SK-N-SH (cell line): ENCODE data around the gene CHST9. TPM values are rescaled to one million over a fixed set of nuclear protein-coding genes. Genes with fewer than 3 reads are reported as not detected.

Experiments
- CTCF ChIA-PET: fragments of 300-600, 350-600 bp; formaldehyde crosslinking; extraction: SDS; loops from one replicate; lab custom pipeline; 2021; lab: Yijun Ruan, JAX
- POLR2A ChIA-PET: fragments of 350-600 bp; sonication (Branson Sonifier 250); formaldehyde crosslinking; extraction: SDS; loops from one replicate; lab custom pipeline; 2020; ENCODE audit warnings: antibody characterized with exemption, inconsistent platforms; lab: Yijun Ruan, JAX
- DNase-seq: peaks from one replicate; pipeline ENCODE4 v3.0.0; 2012
- H2AFZ ChIP-seq: fragments of 200-600 bp; sonication (generic); 2 replicates; pipeline ENCODE4 v1.8.1; 2016; ENCODE audit warnings: antibody characterized with exemption, mild to moderate bottlenecking, low read depth
- H3F3A ChIP-seq: fragments of 200-600 bp; sonication (generic); replicated peaks from 2 replicates; pipeline ENCODE3; 2016; ENCODE audit warnings: antibody characterized with exemption, mild to moderate bottlenecking; ENCODE audit not compliant: insufficient read depth
- H3K27ac ChIP-seq, 2 experiments: fragments of 200-500 bp in 1 of 2; fragments of 200-600 bp in 1 of 2; sonication (Bioruptor generic) in 1 of 2; sonication (generic), shearing (Covaris generic) in 1 of 2; 2 replicates each; pipeline versions ENCODE4 v1.5.1 to v1.6.1; 2014 to 2016; ENCODE audit warnings: low read depth in 2 of 2, inconsistent platforms in 1 of 2, low read length in 1 of 2, mild to moderate bottlenecking in 1 of 2, mixed read lengths in 1 of 2
- H3K27me3 ChIP-seq: fragments of 200-600 bp; sonication (generic), shearing (Covaris generic); 2 replicates; pipeline ENCODE4 v1.6.1; 2016; ENCODE audit warnings: mixed run types; ENCODE audit not compliant: insufficient read depth
- H3K36me3 ChIP-seq, 2 experiments: fragments of 200-500 bp in 1 of 2; fragments of 200-600 bp in 1 of 2; sonication (Bioruptor generic) in 1 of 2; sonication (generic) in 1 of 2; replicated peaks in 1 of 2; 2 replicates each; pipeline versions ENCODE3 to v1.5.1; 2014 to 2016; ENCODE audit warnings: low read length in 1 of 2, mild to moderate bottlenecking in 1 of 2; ENCODE audit not compliant: insufficient read depth in 2 of 2, control insufficient read depth in 1 of 2
- H3K4me1 ChIP-seq, 2 experiments: fragments of 200-500 bp in 1 of 2; fragments of 200-600 bp in 1 of 2; sonication (Bioruptor generic) in 1 of 2; sonication (generic), shearing (Covaris generic) in 1 of 2; 2 replicates each; pipeline versions ENCODE4 v1.5.1 to v1.6.1; 2014 to 2016; ENCODE audit warnings: low read depth in 1 of 2, low read length in 1 of 2, mixed run types in 1 of 2; ENCODE audit not compliant: insufficient read depth in 2 of 2, control insufficient read depth in 1 of 2
- H3K4me2 ChIP-seq: fragments of 200-600 bp; sonication (generic), shearing (Covaris generic); 2 replicates; pipeline ENCODE4 v1.6.1; 2017; ENCODE audit warnings: mixed run types
- H3K4me3 ChIP-seq, 2 experiments: fragments of 200-500 bp in 1 of 2; fragments of 200-600 bp in 1 of 2; sonication (Bioruptor generic) in 1 of 2; sonication (generic), shearing (Covaris generic) in 1 of 2; 2 replicates each; pipeline versions ENCODE4 v1.5.1 to v1.8.1; 2014 to 2016; ENCODE audit warnings: low read depth in 2 of 2, inconsistent platforms in 1 of 2, low read length in 1 of 2, mild to moderate bottlenecking in 1 of 2, mixed read lengths in 1 of 2, moderate library complexity in 1 of 2
- H3K79me2 ChIP-seq: fragments of 200-600 bp; sonication (generic); 2 replicates; pipeline ENCODE4 v1.8.1; 2017; ENCODE audit warnings: mild to moderate bottlenecking; ENCODE audit not compliant: insufficient read depth
- H3K9ac ChIP-seq: fragments of 200-600 bp; sonication (generic); 2 replicates; pipeline ENCODE4 v1.6.1; 2017; ENCODE audit warnings: mixed run types
- H3K9me2 ChIP-seq: fragments of 200-600 bp; sonication (generic); 2 replicates; pipeline ENCODE4 v1.6.1; 2017; ENCODE audit warnings: mixed run types
- H3K9me3 ChIP-seq: fragments of 200-600 bp; sonication (generic); 2 replicates; pipeline ENCODE4 v1.6.1; 2017; ENCODE audit warnings: mixed run types, mild to moderate bottlenecking, moderate library complexity
- H4K20me1 ChIP-seq: fragments of 200-600 bp; sonication (generic); 2 replicates; pipeline ENCODE4 v1.6.1; 2017; ENCODE audit warnings: mild to moderate bottlenecking, mixed run types; ENCODE audit not compliant: insufficient read depth
- CTCF ChIP-seq: fragments of 200-600 bp; sonication (generic); IDR thresholded peaks from 2 replicates; pipeline ENCODE4 v1.6.1; 2017; ENCODE audit warnings: antibody characterized with exemption, mild to moderate bottlenecking, moderate library complexity
- ELF1 ChIP-seq: IDR thresholded peaks from 2 replicates; pipeline ENCODE4 v1.4.0; 2012
- EP300 ChIP-seq, 2 experiments: IDR thresholded peaks; 2 replicates each; pipeline versions ENCODE4 v1.4.0 to v1.6.1; 2012; ENCODE audit warnings: borderline replicate concordance in 1 of 2, low read depth in 1 of 2, low read length in 1 of 2
- EZH2phosphoT487 ChIP-seq: fragments of 200-600 bp; sonication (generic); IDR thresholded peaks from 2 replicates; pipeline ENCODE4 v1.6.1; 2017; ENCODE audit warnings: low read depth, mixed run types, mild to moderate bottlenecking, antibody characterized with exemption, moderate library complexity, borderline replicate concordance
- FOSL2 ChIP-seq: IDR thresholded peaks from 2 replicates; pipeline ENCODE4 v1.4.0; 2012; ENCODE audit warnings: low read depth, mild to moderate bottlenecking, moderate library complexity, borderline replicate concordance
- FOXJ3 ChIP-seq: sonication (generic); formaldehyde crosslinking; IDR thresholded peaks from 2 replicates; pipeline ENCODE4 v1.5.1; 2020; ENCODE audit warnings: mild to moderate bottlenecking, missing genetic modification reagents
- FOXM1 ChIP-seq: IDR thresholded peaks from 2 replicates; pipeline ENCODE4 v1.4.0; 2012; ENCODE audit warnings: low read depth, mild to moderate bottlenecking
- GATA2 ChIP-seq: sonication (generic); formaldehyde crosslinking; IDR thresholded peaks from 2 replicates; pipeline ENCODE4 v1.5.0; 2020; ENCODE audit warnings: mild to moderate bottlenecking, missing genetic modification reagents
- JUND ChIP-seq: IDR thresholded peaks from 2 replicates; pipeline ENCODE4 v1.4.0; 2012
- MEF2A ChIP-seq: IDR thresholded peaks from 2 replicates; pipeline ENCODE4 v1.4.0; 2012; ENCODE audit warnings: low read depth, borderline replicate concordance
- MXI1 ChIP-seq: IDR thresholded peaks from 2 replicates; pipeline ENCODE4 v1.6.1; 2012; ENCODE audit warnings: mild to moderate bottlenecking, low read depth, low read length, improper control_type of control experiment
- NFIC ChIP-seq: IDR thresholded peaks from 2 replicates; pipeline ENCODE4 v1.4.0; 2012; ENCODE audit warnings: borderline replicate concordance
- NRF1 ChIP-seq: IDR thresholded peaks from 2 replicates; pipeline ENCODE4 v1.6.1; 2012; ENCODE audit warnings: low read depth, mild to moderate bottlenecking, low read length
- RAD21 ChIP-seq: IDR thresholded peaks from 2 replicates; pipeline ENCODE4 v1.6.1; 2012; ENCODE audit warnings: mild to moderate bottlenecking, low read length
- RFX5 ChIP-seq: IDR thresholded peaks from 2 replicates; pipeline ENCODE4 v1.6.1; 2012; ENCODE audit warnings: mild to moderate bottlenecking, improper control_type of control experiment, low read length
- RXRA ChIP-seq: IDR thresholded peaks from 2 replicates; pipeline ENCODE4 v1.4.0; 2012; ENCODE audit warnings: low read depth, mild to moderate bottlenecking, borderline replicate concordance
- SIN3A ChIP-seq: IDR thresholded peaks from 2 replicates; pipeline ENCODE4 v1.6.1; 2012; ENCODE audit warnings: low read depth, mild to moderate bottlenecking, low read length, moderate library complexity, borderline replicate concordance
- TAF1 ChIP-seq: IDR thresholded peaks from 2 replicates; pipeline ENCODE4 v1.6.1; 2012; ENCODE audit warnings: low read depth, mild to moderate bottlenecking, low read length, moderate library complexity, borderline replicate concordance
- USF1 ChIP-seq: IDR thresholded peaks from 2 replicates; pipeline ENCODE4 v1.4.0; 2012; ENCODE audit warnings: low read depth, borderline replicate concordance
- WGBS: methylation state at CpG from one replicate; pipeline ENCODE4 v1.1.6; 2017; ENCODE audit warnings: low lambda C conversion rate; 5-methylcytosine and 5-hydroxymethylcytosine counted together
- polyA plus RNA-seq, 3 experiments: library from polyadenylated mRNA; depleted of rRNA; stranded (reverse); fragments of >200 nt; gene quantifications; 2 replicates each; pipeline ENCODE4 v1.2.3, GENCODE V29; 2012
- TF ChIP-seq, protein P1 (sequence below): IDR thresholded peaks from 2 replicates; pipeline ENCODE4 v1.4.0; 2012; ENCODE audit warnings: low read depth

CHST9 gene
- polyA plus RNA-seq, 1 of the 3 experiments (the other 2 are of a cell fraction), result not detected

GRCh38 chr18:26965206-26965605 lies 219.9 kb downstream of the CHST9 start:
- DNase-seq, result no peak
- CTCF ChIA-PET, result interaction anchor here (1.2 kb wide), 1 partner anchor 161 kb away, joined by 3 read pairs; no protein-coding TSS in a partner anchor
- WGBS, result 55% methylated on average over 3 of the region's 3 CpGs
- H3K4me3 ChIP-seq, result no peak overlapping the region
- POLR2A ChIA-PET, result no interaction called here
- H3K9me3 ChIP-seq, result no peaks in the 10 kb centered on the region
- H3K79me2 ChIP-seq, result no peaks in the 10 kb centered on the region
- no peaks in the 10 kb centered on the region for H3K4me1 ChIP-seq
- H2AFZ ChIP-seq, result no peak overlapping the region
- no peaks in the 10 kb centered on the region for H3F3A ChIP-seq
- no peaks in the 10 kb centered on the region for H4K20me1 ChIP-seq
- H3K4me2 ChIP-seq, result no peak overlapping the region
- no peaks in the 10 kb centered on the region for H3K27me3 ChIP-seq
- TF ChIP-seq SIN3A (no peak), RAD21 (no peak), CTCF (no peak), FOXJ3 (CRISPR knock-in tag) (no peak), NRF1 (no peak), EP300 (IDR thresholded peaks at IDR 0.05; ENCODE audit: borderline replicate concordance in 1 of 2, low read depth in 1 of 2, low read length in 1 of 2) (no peak), GATA2 (CRISPR knock-in tag) (no peak), MXI1 (no peak), EZH2phosphoT487 (no peak), FOXM1 (no peak), ELF1 (no peak), JUND (no peak), RXRA (no peak), RFX5 (no peak), FOSL2 (no peak), MEF2A (no peak), USF1 (no peak), NFIC (no peak), TAF1 (no peak)
- TF ChIP-seq, protein P1, sequence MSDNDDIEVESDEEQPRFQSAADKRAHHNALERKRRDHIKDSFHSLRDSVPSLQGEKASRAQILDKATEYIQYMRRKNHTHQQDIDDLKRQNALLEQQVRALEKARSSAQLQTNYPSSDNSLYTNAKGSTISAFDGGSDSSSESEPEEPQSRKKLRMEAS, result no peak
- no peaks in the 10 kb centered on the region for H3K9me2 ChIP-seq
- H3K36me3 ChIP-seq, result no peaks in the 10 kb centered on the region
- H3K27ac ChIP-seq, result no peak overlapping the region
- no peak overlapping the region for H3K9ac ChIP-seq
